Hematopoietic multipotent progenitor cell treated with erythropoietin and hydrocortisone succinate and interleukin-3 and kit ligand, for 6 days (in vitro differentiated cells): ENCODE measurements around the gene DNMT1.

Source experiments
- DNase-seq: peaks from one replicate; pipeline ENCODE4 v3.0.0-alpha.2; 2015

Gene DNMT1

DNA sequence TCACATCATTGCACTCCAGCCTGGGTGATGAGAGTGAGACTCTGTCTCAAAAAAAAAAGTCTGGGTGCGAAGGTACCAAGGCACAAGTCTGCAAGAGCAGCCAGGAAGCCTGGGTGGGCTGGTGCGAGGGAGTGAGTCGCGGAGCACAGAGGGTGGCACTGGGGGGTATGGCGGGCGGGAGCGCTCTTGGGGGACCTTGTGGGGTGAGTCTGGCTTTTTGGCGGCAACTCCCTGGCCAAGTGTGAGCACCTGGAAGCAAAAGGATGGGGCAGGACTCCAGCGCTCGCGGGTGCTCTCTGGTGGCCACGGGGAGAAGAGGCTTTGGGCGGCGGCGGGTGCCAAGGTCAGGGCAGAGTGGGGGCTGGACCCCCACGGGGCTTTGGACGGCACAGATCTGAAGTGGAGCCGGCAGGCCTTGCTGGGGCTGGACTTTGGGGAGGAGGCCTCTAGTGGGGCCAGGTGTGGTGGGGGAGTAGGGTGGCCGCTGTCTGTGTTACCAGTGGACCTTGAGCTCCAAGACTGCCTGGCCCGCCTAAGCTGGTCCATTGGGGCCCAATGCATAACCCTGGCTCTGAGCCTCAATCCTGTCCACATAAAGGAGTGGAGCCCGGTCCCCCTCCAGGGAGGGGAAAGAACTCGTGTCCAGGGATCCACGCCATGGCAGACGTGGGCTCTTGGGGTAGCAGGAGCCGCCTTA lies 81.7 kb downstream of the DNMT1 start:
- peak; percentile 77 for DNase-seq

GRCh38 chr19:10112037-10112761 lies 82.6 kb downstream of the DNMT1 start:
- peak; percentile 39 for DNase-seq

- DNase-seq: peak; percentile 52
Observed at GRCh38 chr19:10111405-10111811, 83.3 kb downstream of the DNMT1 start, which contains the start of gene P2RY11. P2RY11 (plus strand) TSS chr19:10111693; CDS start chr19:10111722, 29 bp downstream.

GRCh38 chr19:10110972-10111317 lies 83.8 kb downstream of the DNMT1 start:
- no peak for DNase-seq

DNA sequence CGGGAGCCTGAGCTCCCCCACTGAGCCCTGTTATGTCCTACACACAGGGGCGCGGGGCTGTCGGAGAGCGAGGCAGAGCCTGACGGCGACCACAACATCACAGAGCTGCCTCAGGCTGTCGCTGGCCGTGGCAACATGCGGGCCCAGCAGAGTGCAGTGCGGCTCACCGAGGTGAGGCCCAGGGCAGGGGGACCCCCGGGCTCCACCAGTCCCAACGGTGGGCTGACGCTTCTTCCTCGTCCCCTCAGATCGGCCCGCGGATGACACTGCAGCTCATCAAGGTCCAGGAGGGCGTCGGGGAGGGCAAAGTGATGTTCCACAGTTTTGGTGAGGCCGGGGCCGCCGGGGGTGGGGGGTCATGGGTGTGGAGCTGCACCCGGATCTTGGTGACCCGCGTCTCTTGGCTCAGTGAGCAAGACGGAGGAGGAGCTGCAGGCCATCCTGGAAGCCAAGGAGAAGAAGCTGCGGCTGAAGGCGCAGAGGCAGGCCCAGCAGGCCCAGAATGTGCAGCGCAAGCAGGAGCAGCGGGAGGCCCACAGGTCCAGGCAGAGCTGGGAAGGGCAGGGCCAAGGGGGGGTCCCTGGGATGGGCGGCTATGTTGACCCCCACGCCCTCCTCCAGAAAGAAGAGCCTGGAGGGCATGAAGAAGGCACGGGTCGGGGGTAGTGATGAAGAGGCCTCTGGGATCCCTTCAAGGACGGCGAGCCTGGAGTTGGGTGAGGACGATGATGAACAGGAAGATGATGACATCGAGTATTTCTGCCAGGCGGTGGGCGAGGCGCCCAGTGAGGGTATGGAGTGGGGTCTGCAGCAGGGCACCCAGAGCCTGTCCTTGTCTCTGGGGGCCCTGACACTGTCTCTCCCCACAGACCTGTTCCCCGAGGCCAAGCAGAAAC lies 84.4 kb downstream of the DNMT1 start:
- no peak for DNase-seq

DNA sequence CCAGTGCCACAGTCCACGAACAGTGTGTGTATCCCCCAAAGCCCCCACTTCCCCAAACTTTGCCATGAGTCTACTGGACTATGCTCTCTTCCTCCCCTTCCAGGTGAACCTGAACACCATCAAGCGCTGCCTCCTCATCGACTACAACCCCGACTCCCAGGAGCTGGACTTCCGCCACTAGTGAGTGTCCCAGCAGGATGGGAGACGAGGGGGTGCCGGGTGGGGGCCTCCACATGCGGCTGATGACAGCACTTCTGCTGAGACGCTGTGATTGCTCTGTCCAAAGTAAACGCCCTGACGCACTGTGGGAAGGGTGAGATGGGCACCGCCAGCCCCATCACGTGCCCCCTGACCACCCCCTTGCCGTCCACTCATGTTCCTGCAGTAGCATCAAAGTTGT lies 85.2 kb downstream of the DNMT1 start:
- no peak for DNase-seq

- no peak for DNase-seq
Observed at GRCh38 chr19:10107817-10108367, 86.9 kb downstream of the DNMT1 start.

GRCh38 chr19:10107254-10107653 lies 87.5 kb downstream of the DNMT1 start:
- no peak for DNase-seq

DNA sequence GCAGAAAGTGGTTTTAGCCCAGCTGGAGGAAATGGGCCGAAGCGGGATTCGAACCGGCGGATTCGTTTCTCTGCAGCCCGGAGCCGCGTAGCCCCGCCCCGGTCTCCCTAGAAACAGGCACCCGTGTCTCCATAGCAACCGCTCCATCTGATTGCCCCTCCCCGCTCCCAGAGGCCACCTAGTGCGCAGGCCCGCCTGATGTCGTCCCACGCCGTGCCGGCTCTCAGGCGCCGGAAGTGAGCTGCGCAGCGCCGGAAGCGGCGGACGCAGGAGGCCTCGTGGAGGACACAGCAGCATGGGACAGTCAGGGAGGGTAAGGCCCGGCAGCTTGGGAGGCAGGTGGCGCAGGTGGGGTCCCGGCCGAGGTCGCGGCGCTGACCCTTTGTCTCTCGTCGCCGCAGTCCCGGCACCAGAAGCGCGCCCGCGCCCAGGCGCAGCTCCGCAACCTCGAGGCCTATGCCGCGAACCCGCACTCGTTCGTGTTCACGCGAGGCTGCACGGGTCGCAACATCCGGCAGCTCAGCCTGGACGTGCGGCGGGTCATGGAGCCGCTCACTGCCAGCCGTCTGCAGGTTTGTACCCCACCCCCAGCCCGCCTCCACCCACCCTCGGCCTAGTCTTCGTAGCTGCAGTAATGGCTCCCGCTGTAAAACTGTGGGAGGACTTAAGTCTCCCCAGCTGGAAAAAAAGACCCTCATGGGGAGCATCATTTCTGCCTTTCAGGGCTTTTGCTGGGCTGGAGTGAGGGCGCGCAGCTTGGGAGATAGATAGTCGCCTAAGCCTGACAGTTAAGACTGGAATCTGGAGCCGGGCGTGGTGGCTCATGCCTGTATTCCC lies 88.4 kb downstream of the DNMT1 start, which contains the start of gene PPAN:
Gene PPAN (plus strand): TSS at position 263 of the 837 bp plus-strand sequence. CDS start 33 bp downstream, at position 296.
- peak; percentile 100 for DNase-seq

DNA sequence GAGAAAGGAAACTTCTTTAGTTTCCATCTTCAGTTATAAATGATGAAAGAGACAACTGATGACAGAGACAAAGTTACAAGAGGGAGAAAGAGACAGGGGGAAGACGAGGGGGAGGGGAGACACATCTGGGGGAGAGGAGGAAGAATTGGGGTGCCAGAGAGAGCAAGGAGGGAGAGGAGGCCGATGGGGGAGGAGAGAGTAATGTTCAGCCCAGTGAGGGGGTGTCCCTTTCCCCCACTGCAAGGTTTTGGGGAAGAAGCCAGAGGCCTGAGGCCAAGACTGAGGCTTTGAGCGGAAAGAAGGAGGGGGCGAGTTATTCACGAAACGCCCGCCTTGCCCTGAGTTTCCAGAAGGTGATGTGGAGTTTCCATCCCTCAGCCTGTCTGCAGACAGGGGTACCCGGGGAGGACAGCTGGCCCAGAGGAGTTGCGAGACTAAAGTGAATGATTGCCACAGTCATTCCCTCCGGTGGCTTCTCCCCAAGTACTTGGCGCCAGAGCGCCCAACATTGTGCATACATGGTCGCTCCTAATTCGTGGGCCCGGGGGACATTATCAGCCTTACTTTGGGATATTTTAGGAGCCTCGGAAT lies 89.1 kb downstream of the DNMT1 start:
- peak; percentile 40 for DNase-seq

DNA sequence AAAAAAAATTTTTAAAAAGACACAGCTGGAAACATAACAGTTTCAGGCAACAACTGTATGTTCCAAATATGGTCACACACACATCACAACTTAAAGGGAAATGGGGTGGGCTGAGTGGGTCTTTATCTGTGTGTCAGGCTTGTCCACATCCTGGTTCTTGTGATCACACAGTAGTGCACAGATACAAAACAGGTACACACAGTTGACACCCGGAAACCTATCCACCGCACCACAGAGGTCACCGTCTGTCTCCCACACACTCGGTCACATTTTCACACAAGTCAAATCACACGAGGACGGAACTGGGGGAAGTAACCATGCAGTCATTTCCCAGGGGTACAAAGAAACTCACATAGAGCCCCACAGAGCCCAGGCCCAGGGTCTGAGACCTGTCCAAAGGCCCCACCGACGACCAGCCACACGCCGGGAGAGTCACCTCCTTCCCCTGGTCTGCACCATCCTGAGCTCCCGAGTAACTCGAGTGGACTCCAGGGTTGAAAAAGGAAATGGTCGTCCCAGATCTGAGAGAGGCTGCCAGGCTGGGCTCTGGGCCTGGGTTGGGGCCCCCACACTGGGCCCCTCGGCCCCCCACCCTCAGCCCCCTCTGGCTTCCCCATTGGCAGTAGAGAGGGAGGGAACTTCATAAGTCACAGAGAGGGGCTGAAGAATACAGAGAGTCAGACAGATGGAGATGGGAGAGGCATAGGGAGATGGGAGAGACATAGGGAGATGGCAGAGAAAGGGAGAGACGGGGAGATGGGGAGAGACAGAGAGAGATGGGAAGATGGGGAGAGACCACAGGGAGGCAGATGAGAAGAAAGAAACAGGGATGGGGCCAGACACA lies 89.9 kb downstream of the DNMT1 start:
- DNase-seq: peak; percentile 82

DNA sequence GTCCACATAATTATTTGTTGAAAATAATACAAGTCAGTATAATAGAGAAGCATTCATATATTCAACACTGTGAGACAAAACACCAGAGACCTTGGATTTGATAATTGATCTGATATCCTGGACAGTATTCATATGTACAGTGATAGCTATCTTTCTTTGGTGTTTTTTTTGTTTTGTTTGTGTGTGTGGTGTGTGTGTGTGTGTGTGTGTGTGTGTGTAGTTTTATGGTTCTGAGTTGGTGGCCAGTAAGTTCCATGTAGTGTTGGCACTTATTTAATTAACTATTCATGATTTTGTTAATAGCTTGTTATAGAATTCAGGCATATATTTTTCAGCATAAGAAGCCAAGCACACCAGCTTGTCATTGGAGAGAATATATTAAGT lies 90.6 kb downstream of the DNMT1 start:
- DNase-seq: no peak

DNA sequence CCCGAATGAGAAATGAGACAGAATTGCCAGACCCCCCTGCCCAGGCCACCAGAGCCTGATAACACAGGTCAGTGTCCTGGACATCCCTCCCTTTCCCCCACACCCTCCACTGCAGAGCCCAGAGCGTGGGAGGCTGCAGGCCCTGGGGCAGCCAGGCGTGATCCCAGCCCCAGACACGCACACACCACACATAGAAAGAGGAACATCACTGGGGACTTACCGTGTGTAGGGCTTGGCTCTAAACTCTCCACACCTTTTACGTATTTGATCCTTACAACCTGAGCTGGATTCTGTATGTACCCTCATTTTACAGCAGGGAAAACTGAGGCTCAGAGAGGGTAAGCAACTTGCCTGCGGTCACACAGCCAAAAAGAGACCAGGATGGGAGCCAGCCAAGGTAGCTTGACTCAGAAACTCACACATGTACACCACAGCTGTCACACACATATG lies 91.9 kb downstream of the DNMT1 start:
- peak; percentile 34 for DNase-seq

DNA sequence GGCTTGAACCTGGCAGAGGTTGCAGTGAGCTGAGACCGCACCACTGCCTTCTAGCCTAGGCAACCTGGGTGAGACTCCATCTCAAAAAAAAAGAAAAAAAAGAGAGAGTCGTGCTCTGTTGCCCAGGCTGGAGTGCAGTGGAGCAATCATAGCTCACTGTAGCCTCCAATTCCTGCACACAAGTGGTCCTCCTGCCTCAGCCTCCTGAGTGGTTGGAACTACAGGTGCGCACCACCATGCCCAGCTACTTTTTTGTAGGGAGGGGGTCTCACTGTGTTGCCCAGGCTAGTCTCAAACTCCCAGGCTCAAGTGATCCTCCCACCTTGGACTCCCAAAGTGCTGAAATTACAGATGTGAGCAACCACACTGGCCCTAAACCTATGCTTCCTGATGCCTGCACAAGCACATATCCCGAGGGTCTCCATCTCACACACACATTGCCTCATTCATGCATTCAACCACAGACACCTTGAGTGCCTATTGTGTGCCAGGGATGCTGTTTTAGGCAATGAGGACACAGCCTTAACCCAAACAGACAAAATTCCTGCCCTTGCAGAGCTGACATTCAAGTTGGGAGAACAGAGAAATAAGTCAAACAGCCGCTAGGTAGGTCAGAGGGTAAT lies 94.5 kb downstream of the DNMT1 start:
- no peak for DNase-seq

GRCh38 chr19:10096615-10096963 lies 98.2 kb downstream of the DNMT1 start:
- peak; percentile 38 for DNase-seq

GRCh38 chr19:10095948-10096614 lies 98.7 kb downstream of the DNMT1 start:
- DNase-seq: peak; percentile 91

DNA sequence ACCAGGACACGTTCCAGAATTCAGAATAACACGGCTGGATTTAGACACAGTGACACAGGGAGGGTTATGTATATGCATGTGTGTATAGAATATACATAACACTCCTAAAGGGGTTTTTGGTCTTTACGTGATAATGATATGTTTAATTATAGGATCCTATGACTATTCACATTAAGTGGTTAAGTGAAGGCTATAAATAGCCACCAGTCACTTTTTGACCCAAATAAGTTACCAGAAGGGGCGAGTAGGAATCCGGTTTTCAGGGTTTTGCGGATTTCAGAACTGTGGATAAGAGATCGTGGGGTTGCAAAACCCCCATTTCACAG lies 99.2 kb downstream of the DNMT1 start:
- DNase-seq: no peak

- peak; percentile 54 for DNase-seq
Observed at GRCh38 chr19:10093295-10094186, 101.2 kb downstream of the DNMT1 start.
